OCI-LY3 (cell line): Measurements from ENCODE around the gene PDHA2.

Experiments used
- H2AFZ ChIP-seq: fragments of 200-600, 300-600 bp; shearing (Covaris generic); 2 replicates; pipeline ENCODE4 v1.6.0; 2014; ENCODE audit warnings: antibody characterized with exemption, low read depth, low read length
- H3K27ac ChIP-seq: fragments of 200-600, 300-600 bp; sonication (generic); 2 replicates; pipeline ENCODE4 v1.5.1; 2014; ENCODE audit warnings: mild to moderate bottlenecking, low read length, moderate library complexity, mixed read lengths
- H3K27me3 ChIP-seq: fragments of 200-600, 300-600 bp; sonication (generic); 2 replicates; pipeline ENCODE4 v1.6.1; 2014; ENCODE audit warnings: low read depth, low read length, mixed read lengths
- H3K36me3 ChIP-seq: fragments of 200-600, 300-600 bp; sonication (generic); replicated peaks from 2 replicates; pipeline ENCODE3; 2014; ENCODE audit warnings: low read depth, low read length, mixed read lengths
- H3K4me1 ChIP-seq: fragments of 300-600, 200-600 bp; sonication (generic); 2 replicates; pipeline ENCODE4 v1.6.1; 2014; ENCODE audit warnings: low read length, mixed read lengths
- H3K4me2 ChIP-seq: fragments of 200-600, 300-600 bp; sonication (generic); 2 replicates; pipeline ENCODE4 v1.6.1; 2014; ENCODE audit warnings: low read length, mixed read lengths
- H3K4me3 ChIP-seq: fragments of 300-600, 200-600 bp; sonication (generic); 2 replicates; pipeline ENCODE4 v1.5.1; 2014; ENCODE audit warnings: antibody characterized with exemption, mild to moderate bottlenecking, low read length, moderate library complexity
- H3K79me2 ChIP-seq: fragments of 300-600, 200-600 bp; shearing (Covaris generic); 2 replicates; pipeline ENCODE4 v1.6.1; 2014; ENCODE audit warnings: mild to moderate bottlenecking, low read length, mixed read lengths
- H3K9ac ChIP-seq: fragments of 300-600, 200-600 bp; shearing (Covaris generic); 2 replicates; pipeline ENCODE4 v1.6.0; 2014; ENCODE audit warnings: mild to moderate bottlenecking, low read length, moderate library complexity
- H3K9me3 ChIP-seq: fragments of 200-600, 300-600 bp; shearing (Covaris generic); 2 replicates; pipeline ENCODE4 v1.6.1; 2014; ENCODE audit warnings: low read length, mixed read lengths; ENCODE audit not compliant: insufficient read depth
- H4K20me1 ChIP-seq: fragments of 200-600, 300-600 bp; sonication (generic); 2 replicates; pipeline ENCODE4 v1.6.1; 2016; ENCODE audit warnings: low read length, mixed read lengths; ENCODE audit not compliant: insufficient read depth
- CTCF ChIP-seq: fragments of 200-600, 300-600 bp; sonication (generic); IDR thresholded peaks from 2 replicates; pipeline ENCODE4 v1.5.1; 2014; ENCODE audit warnings: antibody characterized with exemption, low read length, low read depth
- EZH2phosphoT487 ChIP-seq: fragments of 200-600 bp; shearing (Covaris generic); IDR thresholded peaks from 2 replicates; pipeline ENCODE4 v1.6.1; 2018; ENCODE audit warnings: antibody characterized with exemption, mixed run types, low read depth

The PDHA2 gene

GRCh38 chr4:95835672-95836071, 4.2 kb upstream of the PDHA2 start:
- TF ChIP-seq CTCF = peak; percentile 69
- no peak for TF ChIP-seq EZH2phosphoT487
- H4K20me1 ChIP-seq = no peaks in the 10 kb centered on the region
- no peaks in the 10 kb centered on the region for H3K4me1 ChIP-seq
- no peaks in the 10 kb centered on the region for H3K9me3 ChIP-seq
- H3K4me2 ChIP-seq = no peak overlapping the region
- no peak overlapping the region for H3K27ac ChIP-seq
- H3K9ac ChIP-seq = no peak overlapping the region
- 0 out of 2 replicates have a peak, but pooled peaks cover 5% of the 10 kb centered on the region for H3K27me3 ChIP-seq
- H2AFZ ChIP-seq = no peak overlapping the region
- no peak overlapping the region for H3K4me3 ChIP-seq
- H3K79me2 ChIP-seq = no peaks in the 10 kb centered on the region
- no peaks in the 10 kb centered on the region for H3K36me3 ChIP-seq

- TF ChIP-seq CTCF (no peak), EZH2phosphoT487 (no peak)
- Histone ChIP-seq H3K4me2 (no peak overlapping the region), H3K4me1 (no peaks in the 10 kb centered on the region), H3K79me2 (no peaks in the 10 kb centered on the region), H3K27ac (no peak overlapping the region), H3K9ac (no peak overlapping the region), H3K36me3 (no peaks in the 10 kb centered on the region), H3K27me3 (0 out of 2 replicates have a peak, but pooled peaks cover 5% of the 10 kb centered on the region), H3K9me3 (no peaks in the 10 kb centered on the region), H4K20me1 (no peaks in the 10 kb centered on the region), H2AFZ (no peak overlapping the region), H3K4me3 (no peak overlapping the region)
Observed at GRCh38 chr4:95838192-95838591, 1.7 kb upstream of the PDHA2 start.

GRCh38 chr4:95847908-95848460, 8.1 kb downstream of the PDHA2 start:
- Histone ChIP-seq H3K79me2 (no peaks in the 10 kb centered on the region), H3K27me3 (0 out of 2 replicates have a peak, but pooled peaks cover 2% of the 10 kb centered on the region), H4K20me1 (no peaks in the 10 kb centered on the region), H2AFZ (no peak overlapping the region), H3K27ac (no peak overlapping the region), H3K4me3 (no peak overlapping the region), H3K9me3 (no peaks in the 10 kb centered on the region), H3K4me1 (no peaks in the 10 kb centered on the region), H3K36me3 (no peaks in the 10 kb centered on the region), H3K9ac (no peak overlapping the region), H3K4me2 (no peak overlapping the region)
- no peak for TF ChIP-seq EZH2phosphoT487
- TF ChIP-seq CTCF = no peak

- H3K4me2 ChIP-seq = no peak overlapping the region
- H3K9me3 ChIP-seq = no peaks in the 10 kb centered on the region
- no peak overlapping the region for H3K4me3 ChIP-seq
- no peak overlapping the region for H2AFZ ChIP-seq
- no peaks in the 10 kb centered on the region for H3K4me1 ChIP-seq
- H3K36me3 ChIP-seq = no peaks in the 10 kb centered on the region
- H3K9ac ChIP-seq = no peak overlapping the region
- H3K79me2 ChIP-seq = no peaks in the 10 kb centered on the region
- TF ChIP-seq CTCF (no peak), EZH2phosphoT487 (no peak)
- H4K20me1 ChIP-seq = no peaks in the 10 kb centered on the region
- H3K27ac ChIP-seq = no peak overlapping the region
- H3K27me3 ChIP-seq = 0 out of 2 replicates have a peak, but pooled peaks cover 2% of the 10 kb centered on the region
Observed at GRCh38 chr4:95850161-95850560, 10.3 kb downstream of the PDHA2 start.
